Measurements from ENCODE around the gene C10orf90. TPM values are rescaled to one million over a fixed set of nuclear protein-coding genes. Genes with fewer than 3 reads are reported as not detected.

C10orf90 gene
- total RNA-seq, 2 donors from 2014 or later, result 0.43 TPM; not detected in 1

GRCh38 chr10:126538439-126539135 lies 131.9 kb downstream of the C10orf90 start:
- no peaks in the 10 kb centered on the region for H3K36me3 ChIP-seq
- no peak overlapping the region for H3K27ac ChIP-seq
- no peak for DNase-seq (ENCODE audit: low spot score)
- no peaks in the 10 kb centered on the region for H3K4me1 ChIP-seq
- no peak for TF ChIP-seq CTCF (IDR thresholded peaks at IDR 0.05)
- H3K4me3 ChIP-seq, result no peak overlapping the region
- no peaks in the 10 kb centered on the region for H3K27me3 ChIP-seq
- H3K9me3 ChIP-seq, result no peaks in the 10 kb centered on the region

GRCh38 chr10:126536656-126537055 lies 133.8 kb downstream of the C10orf90 start:
- no peak for TF ChIP-seq CTCF (IDR thresholded peaks at IDR 0.05)
- no peak for DNase-seq (ENCODE audit: low spot score)
- H3K36me3 ChIP-seq, result no peaks in the 10 kb centered on the region
- H3K4me1 ChIP-seq, result no peaks in the 10 kb centered on the region
- H3K9me3 ChIP-seq, result no peaks in the 10 kb centered on the region
- H3K27me3 ChIP-seq, result no peaks in the 10 kb centered on the region
- no peak overlapping the region for H3K4me3 ChIP-seq
- H3K27ac ChIP-seq, result no peak overlapping the region

GRCh38 chr10:126536148-126536547 lies 134.3 kb downstream of the C10orf90 start:
- Histone ChIP-seq H3K4me1 (no peaks in the 10 kb centered on the region), H3K36me3 (no peaks in the 10 kb centered on the region), H3K27ac (no peak overlapping the region), H3K27me3 (no peaks in the 10 kb centered on the region), H3K9me3 (no peaks in the 10 kb centered on the region), H3K4me3 (no peak overlapping the region)
- TF ChIP-seq CTCF (IDR thresholded peaks at IDR 0.05), result no peak
- DNase-seq (ENCODE audit: low spot score), result no peak

- no peaks in the 10 kb centered on the region for H3K27me3 ChIP-seq
- TF ChIP-seq CTCF (IDR thresholded peaks at IDR 0.05), result no peak
- H3K4me3 ChIP-seq, result no peak overlapping the region
- no peaks in the 10 kb centered on the region for H3K36me3 ChIP-seq
- no peaks in the 10 kb centered on the region for H3K4me1 ChIP-seq
- H3K27ac ChIP-seq, result no peak overlapping the region
- no peak for DNase-seq (ENCODE audit: low spot score)
- no peaks in the 10 kb centered on the region for H3K9me3 ChIP-seq
Observed at GRCh38 chr10:126533644-126534043, 136.8 kb downstream of the C10orf90 start.

GRCh38 chr10:126528315-126528835 lies 142.1 kb downstream of the C10orf90 start:
- Histone ChIP-seq H3K27me3 (no peaks in the 10 kb centered on the region), H3K4me3 (no peak overlapping the region), H3K36me3 (no peaks in the 10 kb centered on the region), H3K27ac (no peak overlapping the region), H3K4me1 (no peaks in the 10 kb centered on the region), H3K9me3 (no peaks in the 10 kb centered on the region)
- no peak for DNase-seq (ENCODE audit: low spot score)
- TF ChIP-seq CTCF (IDR thresholded peaks at IDR 0.05), result no peak

Measured in right atrium auricular region (tissue), 2 donors.